Measurements from ENCODE around the gene CYP4F8.

CYP4F8 gene

DNA sequence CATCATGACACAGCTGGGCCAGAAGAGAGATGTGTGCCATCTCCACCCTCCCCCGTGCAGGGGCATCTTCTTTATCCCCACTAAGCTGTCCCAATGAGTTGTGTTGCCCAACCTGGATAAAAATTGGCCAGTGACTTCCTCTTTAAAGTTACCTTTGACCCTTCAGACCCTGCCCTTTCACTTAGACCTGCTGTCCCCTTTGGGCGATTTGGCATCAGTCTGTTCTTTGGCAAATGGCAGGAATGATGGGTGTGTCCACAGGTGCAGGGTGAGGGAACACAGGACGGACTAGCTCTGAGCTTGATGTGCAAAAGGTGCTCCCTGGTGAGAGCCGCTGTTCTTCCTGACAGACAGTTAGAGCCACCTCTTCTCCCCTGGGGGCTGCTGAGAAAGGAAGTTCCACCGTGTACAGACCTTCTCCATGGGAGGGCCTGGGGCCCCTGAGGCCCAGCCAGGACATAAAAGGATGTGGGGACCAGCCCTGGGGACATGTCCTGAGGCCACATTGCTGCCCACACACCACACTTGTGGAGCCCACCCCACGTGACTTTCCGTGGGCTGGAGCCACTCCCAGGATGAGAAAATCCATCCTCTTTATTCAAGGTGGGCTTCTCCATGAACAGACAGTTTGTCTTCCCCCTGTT, 1.7 kb downstream of the CYP4F8 start:
- no peak for DNase-seq (ENCODE audit: low read depth in 2 of 2)

DNA sequence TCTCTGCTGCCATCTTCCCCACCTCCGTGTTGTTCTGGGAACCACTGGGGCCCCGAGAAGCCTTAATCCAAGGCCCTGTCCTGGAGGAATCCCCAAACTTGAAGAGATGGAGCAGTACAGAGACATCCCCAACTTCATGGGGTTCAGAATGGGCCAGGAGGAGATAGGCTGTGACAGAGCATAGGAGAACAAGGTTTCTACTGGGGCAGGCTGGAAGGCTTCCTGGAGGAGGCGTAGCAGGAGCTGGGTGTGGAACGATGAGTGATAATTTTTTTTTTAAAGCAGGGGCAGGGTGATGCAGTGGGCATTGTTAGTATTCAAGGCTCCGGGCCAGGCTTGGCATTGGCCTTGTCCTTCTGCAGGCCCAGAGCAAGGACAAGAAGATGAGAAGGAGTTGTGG, 3.3 kb downstream of the CYP4F8 start:
- no peak for DNase-seq (ENCODE audit: low read depth in 2 of 2)

DNA sequence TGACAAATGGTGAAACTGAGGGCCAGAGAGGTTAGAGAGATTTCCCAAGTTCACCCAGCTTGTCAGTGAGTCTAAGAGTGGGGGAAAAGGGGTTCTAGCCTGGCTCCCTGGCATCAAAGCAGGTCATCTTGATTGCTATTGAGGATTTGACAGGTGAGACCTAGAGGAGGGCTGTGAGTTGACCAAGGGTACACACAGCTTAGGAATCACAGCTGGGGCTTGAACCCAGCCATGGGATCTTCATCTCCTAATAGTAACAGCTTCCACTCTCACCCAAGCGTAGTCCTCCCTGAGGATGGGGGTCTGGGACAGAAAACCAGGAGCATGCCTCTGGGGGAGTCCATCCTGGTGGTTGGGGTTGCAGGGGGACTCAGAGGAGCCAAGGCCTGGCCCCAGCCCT, 6.8 kb downstream of the CYP4F8 start:
- no peak for DNase-seq (ENCODE audit: low read depth in 2 of 2)

DNA sequence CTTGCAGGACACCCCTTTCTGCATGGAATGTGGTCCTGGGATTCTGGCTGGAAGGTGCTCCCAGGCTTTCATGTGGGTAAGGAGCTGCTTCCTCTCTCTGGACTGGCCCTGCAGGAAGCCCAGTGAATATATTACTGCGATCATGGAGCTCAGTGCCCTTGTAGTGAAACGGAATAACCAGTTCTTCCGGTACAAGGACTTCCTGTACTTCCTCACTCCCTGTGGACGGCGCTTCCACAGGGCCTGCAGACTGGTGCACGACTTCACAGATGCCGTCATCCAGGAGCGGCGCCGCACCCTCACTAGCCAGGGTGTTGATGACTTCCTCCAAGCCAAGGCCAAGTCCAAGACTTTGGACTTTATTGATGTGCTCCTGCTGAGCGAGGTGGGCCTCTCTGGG, 8.0 kb downstream of the CYP4F8 start:
- DNase-seq (ENCODE audit: low read depth in 2 of 2), result no peak

DNA sequence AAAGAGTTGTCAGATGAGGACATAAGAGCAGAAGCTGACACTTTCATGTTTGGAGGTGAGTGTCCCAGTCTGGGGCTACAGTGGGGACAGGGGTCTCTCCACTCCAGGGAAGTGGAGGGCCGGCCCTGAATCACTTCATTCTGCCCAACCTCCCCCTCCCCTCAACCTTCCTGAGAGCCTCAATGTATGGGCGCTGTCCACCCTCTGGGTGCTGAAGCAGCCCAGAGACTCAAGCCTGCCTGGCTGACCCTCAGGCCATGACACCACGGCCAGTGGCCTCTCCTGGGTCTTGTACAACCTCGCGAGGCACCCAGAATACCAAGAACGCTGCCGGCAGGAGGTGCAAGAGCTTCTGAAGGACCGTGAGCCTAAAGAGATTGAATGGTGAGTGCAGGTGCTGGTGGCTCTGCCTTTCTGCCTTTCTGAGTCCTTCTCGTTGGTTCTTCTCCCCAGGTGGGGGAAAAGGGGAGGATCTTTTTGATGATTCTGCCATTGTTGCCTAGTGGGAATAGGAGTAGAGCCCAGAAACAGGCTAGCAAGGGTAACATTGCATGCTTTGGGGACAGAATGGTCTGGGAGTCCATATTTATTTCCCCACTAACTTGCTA, 8.8 kb downstream of the CYP4F8 start:
- DNase-seq (ENCODE audit: low read depth in 2 of 2), result no peak

DNA sequence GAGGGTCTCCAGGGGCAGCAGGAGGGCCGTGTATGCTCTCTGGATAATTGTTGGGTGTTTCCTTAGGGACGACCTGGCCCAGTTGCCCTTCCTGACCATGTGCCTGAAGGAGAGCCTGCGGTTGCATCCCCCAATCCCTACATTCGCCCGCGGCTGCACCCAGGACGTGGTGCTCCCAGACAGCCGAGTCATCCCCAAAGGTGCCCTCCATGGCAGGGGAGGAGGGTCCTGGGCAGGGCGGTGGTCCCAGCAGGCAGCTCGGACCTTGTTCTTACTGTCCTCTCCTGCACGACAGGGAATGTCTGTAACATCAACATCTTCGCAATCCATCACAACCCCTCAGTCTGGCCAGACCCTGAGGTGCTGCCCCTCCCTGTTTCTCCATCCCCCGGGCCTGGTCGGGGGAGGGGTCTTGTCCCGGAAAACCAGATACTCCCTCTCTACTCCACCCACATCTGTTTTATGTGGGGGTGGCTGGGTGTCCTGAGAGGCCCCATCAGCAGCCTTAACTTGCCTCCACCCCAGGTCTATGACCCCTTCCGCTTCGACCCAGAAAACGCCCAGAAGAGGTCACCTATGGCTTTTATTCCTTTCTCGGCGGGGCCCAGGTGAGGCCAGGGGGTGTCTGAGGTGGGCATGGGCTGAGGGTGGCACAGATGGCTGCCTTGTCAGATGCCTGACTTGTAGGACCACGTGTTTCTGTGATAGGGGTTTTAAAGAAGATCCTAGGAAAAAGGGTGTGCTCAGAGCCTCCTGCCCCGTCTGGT, 13.4 kb downstream of the CYP4F8 start:
- no peak for DNase-seq (ENCODE audit: low read depth in 2 of 2)

DNA sequence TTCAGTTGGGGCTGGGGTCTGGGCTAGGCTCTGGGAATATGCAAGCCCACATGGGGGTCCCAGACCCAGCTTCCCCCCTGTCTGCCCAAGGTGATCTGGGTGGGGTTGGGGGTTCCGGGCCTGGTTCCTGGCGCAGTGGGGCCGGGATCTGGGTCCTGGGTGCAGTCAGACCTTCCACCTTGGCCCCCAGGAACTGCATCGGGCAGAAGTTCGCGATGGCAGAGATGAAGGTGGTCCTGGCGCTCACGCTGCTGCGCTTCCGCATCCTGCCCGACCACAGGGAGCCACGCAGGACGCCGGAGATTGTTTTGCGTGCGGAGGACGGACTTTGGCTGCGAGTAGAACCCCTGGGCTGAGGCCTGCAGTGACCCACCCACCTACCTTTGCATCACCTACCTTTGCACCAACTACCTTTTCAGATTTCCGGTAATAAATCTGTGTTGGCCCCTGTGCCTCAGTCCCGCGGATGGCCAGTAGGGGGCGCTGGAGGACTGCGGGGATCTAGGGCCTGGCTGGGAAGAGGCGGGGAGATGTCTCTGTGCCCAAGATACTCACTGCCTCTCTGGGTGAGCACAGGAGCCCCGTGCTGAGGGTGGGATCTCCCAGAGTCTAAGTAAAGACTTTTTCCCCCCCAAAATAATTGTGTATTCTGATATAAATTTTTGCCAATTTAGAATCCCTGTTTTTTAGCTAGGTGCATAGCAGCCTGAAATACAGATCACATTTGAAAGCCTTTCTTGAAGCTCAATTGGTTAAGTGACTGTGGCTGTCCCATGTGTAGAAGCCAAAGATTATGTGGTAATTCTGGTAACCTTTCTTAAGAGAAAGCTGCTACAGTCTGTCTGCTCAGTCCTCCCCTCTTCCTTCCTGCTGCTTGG, 14.2 kb downstream of the CYP4F8 start:
- peak; percentile 79 to 87 for DNase-seq (ENCODE audit: low read depth in 2 of 2)

DNA sequence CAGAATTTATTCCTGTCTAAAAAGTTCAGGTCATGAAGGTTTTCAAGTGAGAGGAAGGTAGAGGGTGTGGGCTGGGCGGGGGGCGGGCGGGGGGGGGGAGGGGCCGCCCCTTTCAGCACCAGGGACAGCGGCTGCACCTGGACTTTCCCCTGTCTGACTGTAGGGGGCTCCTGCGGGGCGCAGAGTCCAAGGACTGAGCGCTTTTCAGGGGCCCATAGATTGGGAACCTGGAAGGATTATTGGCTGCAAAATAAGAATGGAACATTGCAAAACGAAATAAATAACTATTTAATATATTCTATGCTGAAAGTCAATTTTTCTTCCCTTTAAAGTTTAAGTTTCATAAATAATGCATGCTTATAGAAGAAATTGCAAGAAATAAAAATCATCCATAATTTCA, 16.8 kb downstream of the CYP4F8 start:
- peak in 1 of 2 donors; percentile 7 for DNase-seq (ENCODE audit: low read depth in 2 of 2)

DNA sequence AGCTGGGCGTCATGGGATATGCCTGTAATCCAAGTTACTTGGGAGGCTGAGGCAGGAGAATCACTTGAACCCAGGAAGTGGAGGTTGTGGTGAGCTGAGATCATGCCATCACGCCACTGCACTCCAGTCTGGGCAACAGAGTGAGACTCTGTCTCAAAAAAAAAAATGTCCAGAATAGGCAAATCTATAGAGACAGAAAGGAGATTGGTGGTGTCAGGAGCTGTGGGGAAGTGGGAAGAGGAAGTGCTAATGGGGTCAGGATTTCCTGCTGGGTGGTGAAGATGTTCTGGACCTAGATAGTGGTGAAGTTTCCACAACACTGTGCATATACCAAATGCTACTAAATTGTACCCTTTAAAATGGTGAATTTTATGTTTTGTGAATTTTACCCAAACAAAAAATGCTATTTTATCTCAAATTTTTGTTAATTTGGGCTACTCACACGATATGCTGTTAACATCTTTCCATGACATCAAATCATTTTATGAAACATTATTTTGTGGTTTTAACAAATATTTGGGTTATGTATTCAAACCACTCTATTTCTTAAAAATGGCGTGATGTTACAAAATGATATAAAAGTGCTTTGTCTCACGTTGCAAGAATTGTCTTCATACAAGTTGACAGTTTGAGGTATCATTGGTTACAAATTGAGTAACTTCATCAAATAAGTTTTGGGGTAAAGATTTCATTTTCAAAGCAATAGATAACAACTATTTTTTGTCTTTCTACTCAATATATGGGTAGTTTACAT, 18.2 kb downstream of the CYP4F8 start:
- no peak for DNase-seq (ENCODE audit: low read depth in 2 of 2)

DNA sequence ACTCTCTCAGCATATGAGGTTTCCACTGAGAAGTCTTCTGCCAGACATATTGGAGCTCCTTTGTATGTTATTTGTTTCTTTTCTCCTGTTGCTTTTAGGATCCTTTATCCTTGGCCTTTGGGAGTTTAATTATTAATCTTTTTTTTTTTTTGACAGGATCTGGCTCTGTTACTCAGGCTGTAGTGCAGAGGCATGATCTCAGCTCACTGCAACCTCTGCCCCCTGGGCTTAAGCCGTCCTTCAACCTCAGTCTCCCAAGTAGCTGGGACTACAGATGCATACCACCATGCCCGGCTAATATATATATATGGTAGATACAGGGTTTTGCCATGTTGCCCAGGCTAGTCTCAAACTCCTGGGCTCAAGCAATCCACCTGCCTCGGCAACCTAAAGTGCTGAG, 19.1 kb downstream of the CYP4F8 start:
- DNase-seq (ENCODE audit: low read depth in 2 of 2), result no peak

DNA sequence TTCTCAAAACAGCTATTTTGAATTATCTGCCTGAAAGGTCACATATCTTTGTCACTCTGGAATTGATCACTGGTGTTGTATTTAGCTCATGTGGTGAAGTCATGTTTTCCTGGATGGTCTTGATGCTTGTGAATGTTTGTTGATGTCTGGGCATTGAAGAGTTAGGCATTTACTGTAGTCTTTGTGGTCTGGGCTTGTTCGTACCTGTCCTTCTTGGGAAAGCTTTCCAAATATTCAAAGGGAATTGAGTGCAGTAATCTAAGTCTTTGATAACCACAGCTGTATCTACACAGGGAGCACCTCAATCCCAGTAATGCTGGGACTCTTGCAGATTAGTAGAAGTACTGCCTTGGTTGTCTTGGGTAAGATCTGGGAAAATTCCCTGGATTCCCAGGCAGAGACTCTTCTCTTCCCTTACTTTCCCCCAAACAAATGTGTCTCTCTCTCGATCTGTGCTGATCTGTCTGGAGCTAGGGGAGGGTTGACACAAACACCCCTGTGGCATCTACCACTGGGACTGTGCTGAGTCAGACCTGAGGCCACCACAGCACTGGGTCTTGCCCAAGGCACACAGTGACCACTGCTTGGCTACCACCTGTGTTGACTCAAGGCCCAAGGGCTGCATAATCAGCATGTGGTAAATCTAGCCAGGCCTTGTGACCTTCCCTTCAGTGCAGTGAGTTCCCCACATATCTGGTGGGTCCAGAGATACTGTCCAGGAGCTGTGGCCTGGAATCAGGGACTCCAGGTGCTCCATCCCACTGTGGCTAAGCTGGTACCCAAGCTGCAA, 20.2 kb downstream of the CYP4F8 start:
- no peak for DNase-seq (ENCODE audit: low read depth in 2 of 2)

DNA sequence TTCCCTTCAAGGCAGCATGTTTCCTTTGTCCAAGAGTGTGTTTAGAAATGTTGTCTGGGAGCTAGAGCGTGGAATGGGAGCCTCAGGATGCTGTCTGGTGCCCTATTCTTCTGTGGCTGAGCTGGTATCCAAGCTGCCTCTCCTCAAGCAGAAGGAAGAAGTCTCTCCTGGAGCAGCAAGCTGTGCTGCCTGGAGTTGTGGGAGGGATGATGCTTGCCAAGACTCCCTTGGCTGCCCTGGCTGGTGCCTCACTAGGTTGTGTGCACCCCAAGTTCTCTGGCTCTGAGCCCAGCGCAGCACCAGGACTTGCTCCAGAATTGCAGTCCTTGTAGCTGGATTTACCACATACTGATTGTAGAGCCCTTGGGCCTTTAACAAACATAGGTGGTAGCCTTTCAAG, 21.0 kb downstream of the CYP4F8 start:
- DNase-seq (ENCODE audit: low read depth in 2 of 2), result no peak

DNA sequence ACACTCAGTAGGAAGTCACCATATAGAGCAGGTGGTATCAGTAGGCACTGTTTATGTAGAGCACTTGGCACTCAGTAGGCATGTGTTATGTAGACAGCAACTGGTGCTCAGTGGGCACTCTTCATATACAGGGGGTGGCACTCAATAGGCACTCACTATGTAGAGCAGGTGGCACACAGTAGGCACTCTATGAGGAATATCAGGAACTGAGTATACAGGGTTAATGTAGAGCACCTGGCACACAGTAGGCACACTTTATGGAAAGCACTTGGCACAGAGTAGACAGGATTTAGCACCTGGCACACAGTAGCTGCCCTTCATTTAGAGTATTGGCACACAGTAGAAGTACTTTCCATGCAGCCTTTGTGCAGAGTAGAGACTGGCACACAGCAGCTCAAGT, 24.6 kb downstream of the CYP4F8 start:
- no peak for DNase-seq (ENCODE audit: low read depth in 2 of 2)

DNA sequence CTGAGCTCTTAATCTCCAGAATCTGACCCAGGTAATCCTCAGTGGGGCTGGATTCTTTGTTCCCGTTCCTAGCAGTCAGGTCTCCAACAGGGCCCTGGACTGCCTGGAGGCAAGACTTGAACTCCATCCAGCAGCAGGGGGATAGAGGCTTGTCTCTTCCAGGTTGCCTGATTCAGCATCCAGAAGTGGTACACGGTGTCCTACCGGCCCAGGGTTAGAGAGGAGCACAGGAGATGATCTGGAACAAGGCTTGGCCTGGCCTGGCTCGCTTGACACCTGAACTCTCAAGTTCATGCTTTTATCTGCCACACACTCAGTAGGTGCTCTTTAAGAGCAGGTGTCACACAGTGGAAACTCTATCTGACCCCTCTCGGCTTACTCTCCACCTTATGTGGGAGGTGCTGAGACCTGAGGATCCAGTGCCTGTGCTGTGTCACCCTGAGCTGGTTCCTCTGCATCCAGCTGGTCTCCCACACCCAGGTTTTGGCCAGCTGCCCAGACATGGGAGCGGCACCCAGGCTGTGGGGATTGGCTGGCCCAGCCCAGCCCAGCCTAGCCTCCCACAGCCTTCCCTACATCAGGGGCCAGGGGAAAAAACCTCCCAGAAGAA, 25.4 kb downstream of the CYP4F8 start, which contains the start of gene CYP4F3:
CYP4F3 (plus strand) TSS at position 604 of the 610 bp plus-strand sequence. CDS start 519 bp downstream, outside the sequence.
- no peak for DNase-seq (ENCODE audit: low read depth in 2 of 2)

DNA sequence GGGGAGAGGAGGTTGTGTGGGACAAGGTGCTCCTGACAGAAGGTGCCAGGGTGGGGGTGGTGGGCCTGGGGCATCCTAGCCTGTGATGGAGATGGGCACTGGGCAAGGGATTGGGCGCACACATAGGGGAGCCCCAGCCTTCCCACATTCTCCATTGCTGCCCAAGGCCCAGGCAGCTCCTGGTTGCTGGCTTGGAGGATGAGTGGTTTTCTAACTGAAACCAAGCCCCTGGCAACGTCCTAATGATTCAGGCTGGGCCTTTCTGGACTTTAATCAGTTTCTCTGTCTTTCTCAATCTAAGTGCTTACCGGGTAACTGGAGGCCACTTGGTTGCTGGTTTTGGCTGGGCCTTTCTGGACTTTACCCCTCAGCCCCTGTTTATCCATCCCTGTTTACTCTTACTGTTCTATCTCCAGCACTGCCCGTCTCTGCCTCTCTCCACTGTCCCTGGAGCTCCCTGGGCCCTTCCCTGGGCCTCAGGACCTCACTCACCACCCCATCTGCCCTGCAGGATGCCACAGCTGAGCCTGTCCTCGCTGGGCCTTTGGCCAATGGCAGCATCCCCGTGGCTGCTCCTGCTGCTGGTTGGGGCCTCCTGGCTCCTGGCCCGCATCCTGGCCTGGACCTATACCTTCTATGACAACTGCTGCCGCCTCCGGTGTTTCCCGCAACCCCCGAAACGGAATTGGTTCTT, 26.0 kb downstream of the CYP4F8 start:
- no peak for DNase-seq (ENCODE audit: low read depth in 2 of 2)

DNA sequence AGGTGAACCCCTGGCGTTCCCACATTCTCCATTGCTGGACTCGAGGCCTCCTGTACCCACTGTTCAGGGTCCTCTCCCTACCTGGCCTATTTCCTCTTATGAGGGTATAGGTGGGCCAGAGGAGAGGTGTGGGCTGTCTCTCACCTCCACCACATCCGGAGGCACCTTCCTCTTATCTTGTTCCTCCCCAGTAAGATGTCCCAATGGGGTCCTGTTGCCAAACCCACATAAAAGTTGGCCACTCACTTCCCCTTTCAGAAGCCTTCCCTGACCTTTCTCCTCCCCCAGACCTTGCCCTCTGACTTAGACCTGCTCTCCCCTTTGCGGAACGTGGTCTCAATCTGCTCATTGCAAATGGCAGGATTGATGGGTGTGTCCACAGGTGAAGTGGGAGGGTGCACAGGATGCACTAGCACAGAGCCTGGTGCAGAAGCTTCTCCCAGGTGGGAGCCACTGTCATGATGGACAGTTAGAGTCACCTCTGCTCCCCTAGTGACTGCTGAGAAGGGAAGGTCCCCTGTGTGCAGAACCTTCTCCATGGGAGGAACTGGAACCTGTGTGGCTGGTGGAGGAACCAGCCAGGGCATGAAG, 27.0 kb downstream of the CYP4F8 start:
- DNase-seq (ENCODE audit: low read depth in 2 of 2), result no peak

DNA sequence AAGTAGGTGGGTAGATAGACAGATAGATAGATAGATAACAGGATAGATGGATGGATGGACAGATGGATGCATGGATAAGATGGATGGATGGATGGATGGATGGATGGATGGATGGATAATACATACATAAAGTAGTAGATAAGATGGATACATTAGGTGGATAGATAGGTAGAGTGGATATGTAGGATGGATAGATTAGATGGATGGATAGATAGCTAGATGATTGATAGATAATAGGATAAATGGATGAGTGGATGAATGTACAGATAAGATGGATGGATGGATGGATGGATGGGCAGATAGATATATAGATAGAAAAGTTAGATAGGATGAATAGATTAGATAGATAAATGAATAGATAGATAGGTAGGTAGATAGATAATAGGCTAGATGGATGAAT, 27.8 kb downstream of the CYP4F8 start:
- no peak for DNase-seq (ENCODE audit: low read depth in 2 of 2)

DNA sequence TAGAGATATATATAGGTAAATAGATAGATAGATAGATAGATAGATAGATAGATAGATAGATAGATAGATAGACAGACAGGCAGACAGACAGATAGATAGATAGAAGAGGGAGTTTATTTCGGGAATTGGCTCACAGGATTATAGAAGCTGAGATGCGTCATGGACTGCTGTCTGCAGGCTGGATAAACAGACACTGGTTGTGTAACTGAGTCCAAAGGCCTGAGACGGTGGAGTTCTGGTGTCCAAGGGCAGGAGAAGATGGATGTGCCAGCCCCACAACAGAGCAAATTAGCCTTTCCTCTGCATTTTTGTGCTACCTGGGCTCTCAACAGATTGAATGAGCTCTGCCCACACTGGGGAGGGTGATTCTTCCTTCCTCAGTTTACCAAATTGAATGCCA, 28.4 kb downstream of the CYP4F8 start:
- no peak for DNase-seq (ENCODE audit: low read depth in 2 of 2)

All from stimulated activated CD8-positive, alpha-beta memory T cell treated with anti-CD3 and anti-CD28 coated beads, Interleukin-2, amount 100 ng/mL, for 48 hours (primary cell).